Skin epidermis (tissue), 12 donors: ENCODE measurements around the gene SDE2.

Experiments
- H3K27ac ChIP-seq, 21 experiments: fragments of 200-600 bp; sonication (generic) in 11 of 21; one replicate each; pipeline ENCODE4 v1.5.0; 2020; ENCODE audit warnings: mild to moderate bottlenecking in 3 of 21, inconsistent platforms in 2 of 21, moderate library complexity in 2 of 21
- H3K4me3 ChIP-seq, 7 experiments: fragments of 200-600 bp; sonication (generic) in 2 of 7; one replicate each; pipeline ENCODE4 v1.5.0; 2020; ENCODE audit warnings: inconsistent platforms in 2 of 7, mild to moderate bottlenecking in 2 of 7, moderate library complexity in 1 of 7

The SDE2 gene

DNA sequence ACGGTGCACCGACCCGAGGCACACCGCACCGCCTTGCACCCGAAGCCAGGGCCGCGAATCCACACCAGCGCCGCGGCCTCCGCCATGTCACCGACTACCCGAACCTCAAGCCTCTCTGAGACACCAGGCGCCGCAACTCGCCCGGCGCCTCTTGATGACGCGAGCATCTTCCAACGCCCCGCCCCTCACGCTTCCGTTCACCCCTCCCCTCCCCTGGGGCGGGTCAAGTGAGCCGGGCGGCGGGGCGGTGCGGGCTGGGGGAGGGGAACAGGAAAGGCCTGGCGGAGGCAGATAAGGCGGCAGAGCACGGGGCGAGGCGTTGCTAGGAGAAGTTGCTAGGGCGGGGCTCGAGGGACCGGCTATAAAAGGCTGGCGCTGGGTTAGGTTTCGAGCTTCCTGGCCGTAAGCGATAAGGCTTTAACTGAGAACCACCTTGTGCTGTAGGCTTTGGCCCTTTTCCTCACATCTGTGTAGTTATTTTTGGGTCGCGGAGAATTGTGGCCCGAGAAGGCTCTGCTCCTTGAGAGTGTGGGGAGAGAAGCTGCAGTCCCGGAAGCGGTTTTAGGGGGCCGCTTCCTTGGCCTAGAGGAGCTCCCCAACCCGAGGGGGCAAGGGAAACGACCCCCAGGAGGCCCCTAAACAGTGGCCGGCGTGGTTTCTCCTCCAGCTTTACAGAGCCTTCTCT lies at the start of gene SDE2:
Gene SDE2, minus strand, starts transcription at position 117 of the 685 bp plus-strand sequence. Its CDS starts 31 bp downstream, at position 86.
- H3K4me3 ChIP-seq: peak within 1 kb of the TSS; percentile 68 to 92 (median 79)
- peak within 1 kb of the TSS; percentile 86 to 99 (median 96) for H3K27ac ChIP-seq

- no peak overlapping the region for H3K27ac ChIP-seq
- no peak overlapping the region for H3K4me3 ChIP-seq
Observed at GRCh38 chr1:226048886-226049285, 49.7 kb upstream of the SDE2 start.

DNA sequence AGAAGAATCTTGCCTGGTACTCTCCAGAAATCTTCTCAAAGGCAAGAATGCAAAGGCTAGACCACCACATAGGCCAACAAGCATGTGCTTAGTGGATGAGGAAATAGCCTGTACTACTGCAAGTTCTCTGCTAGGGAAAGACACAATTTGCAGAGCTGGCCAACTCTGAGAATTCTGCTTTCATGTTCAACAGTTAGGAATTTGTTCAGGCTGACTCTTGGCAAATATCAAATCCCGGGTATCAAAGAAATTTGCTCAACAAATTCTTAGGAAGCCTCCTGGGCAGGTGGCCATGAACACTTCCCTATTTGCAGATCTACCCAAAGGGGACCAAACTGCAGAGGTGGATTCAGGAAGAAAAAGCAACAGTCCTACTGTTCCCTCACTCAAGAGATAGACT lies 48.4 kb upstream of the SDE2 start:
- H3K27ac ChIP-seq: no peak overlapping the region
- H3K4me3 ChIP-seq: no peak overlapping the region

- Histone ChIP-seq H3K4me3 (no peak overlapping the region), H3K27ac (peak overlapping the region in 2 of 21 experiments; percentile 24 to 55)
Observed at GRCh38 chr1:226046240-226046639, 47.1 kb upstream of the SDE2 start.

DNA sequence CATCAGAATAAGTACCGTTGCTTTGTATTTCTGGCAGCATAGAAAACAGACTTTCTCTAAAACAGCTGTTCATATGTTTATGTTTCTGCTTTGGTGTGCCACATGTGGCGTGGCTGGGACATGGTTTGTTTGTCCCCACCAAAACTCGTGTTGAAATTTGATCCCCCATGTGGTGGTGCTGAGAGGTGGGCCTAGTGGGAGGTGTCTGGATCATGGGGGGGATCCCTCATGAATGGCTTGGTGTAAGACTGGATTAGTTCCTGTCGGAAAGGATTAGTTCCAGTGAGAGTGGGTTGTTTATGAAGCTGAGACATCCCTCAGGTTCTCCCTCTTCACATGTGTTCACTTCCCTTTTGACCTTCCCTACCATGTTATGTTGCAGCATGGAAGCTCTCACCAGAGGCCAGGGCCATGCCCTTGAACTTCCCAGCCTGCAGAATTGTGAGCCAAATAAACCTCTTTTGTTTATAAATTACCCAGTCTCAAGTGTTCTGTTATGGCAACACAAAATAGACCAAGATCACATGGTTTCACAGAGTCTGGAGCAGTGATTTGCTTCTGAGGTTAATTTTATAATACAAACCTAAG lies 45.5 kb upstream of the SDE2 start:
- Histone ChIP-seq H3K4me3 (no peak overlapping the region), H3K27ac (no peak overlapping the region)

DNA sequence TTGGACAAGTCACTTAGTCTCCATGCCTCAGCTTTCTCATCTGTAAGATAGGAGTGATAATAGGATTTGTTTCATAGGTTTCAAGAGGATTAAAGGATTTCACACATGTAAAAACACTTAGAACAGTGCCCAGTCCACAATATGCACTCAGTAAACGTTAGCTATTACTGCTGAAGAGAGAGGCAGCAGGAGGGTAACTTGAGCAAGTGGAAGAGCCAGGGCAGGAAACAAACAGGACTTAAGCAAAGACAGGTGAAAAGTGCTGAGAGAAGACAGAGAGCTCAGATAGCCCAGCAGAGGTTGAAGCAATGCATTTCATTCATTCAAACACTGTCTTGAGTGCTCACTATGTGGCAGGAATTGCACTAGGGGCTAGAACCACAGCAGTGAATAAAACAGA lies 42.3 kb upstream of the SDE2 start:
- H3K27ac ChIP-seq: no peak overlapping the region
- H3K4me3 ChIP-seq: no peak overlapping the region

- no peak overlapping the region for H3K27ac ChIP-seq
- no peak overlapping the region for H3K4me3 ChIP-seq
Observed at GRCh38 chr1:226038661-226039060, 39.5 kb upstream of the SDE2 start.

- H3K4me3 ChIP-seq: no peak overlapping the region
- H3K27ac ChIP-seq: peak overlapping the region in 9 of 21 experiments; percentile 1 to 85 (median 21)
Observed at GRCh38 chr1:226035915-226036314, 36.8 kb upstream of the SDE2 start.

DNA sequence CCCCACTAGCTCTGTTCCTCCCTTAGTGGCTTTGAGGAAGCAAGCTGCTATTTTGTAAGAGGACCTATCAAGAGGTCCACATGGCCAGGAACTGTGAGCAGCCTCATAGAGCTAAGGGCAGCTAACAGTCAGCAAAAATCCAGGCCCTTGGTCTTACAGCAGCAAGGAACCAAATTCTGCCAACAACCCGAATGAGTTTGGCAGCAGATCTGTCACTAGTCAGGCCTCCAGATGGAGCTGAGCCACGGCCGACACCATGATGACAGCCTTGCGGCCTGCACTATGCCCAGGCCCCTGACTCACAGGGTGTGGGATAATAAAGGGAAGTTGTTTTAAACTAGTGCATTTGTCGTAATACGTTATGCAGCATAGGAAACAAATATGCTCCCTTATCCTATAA lies 35.3 kb upstream of the SDE2 start:
- Histone ChIP-seq H3K4me3 (no peak overlapping the region), H3K27ac (peak overlapping the region in 19 of 21 experiments; percentile 21 to 85 (median 71))

DNA sequence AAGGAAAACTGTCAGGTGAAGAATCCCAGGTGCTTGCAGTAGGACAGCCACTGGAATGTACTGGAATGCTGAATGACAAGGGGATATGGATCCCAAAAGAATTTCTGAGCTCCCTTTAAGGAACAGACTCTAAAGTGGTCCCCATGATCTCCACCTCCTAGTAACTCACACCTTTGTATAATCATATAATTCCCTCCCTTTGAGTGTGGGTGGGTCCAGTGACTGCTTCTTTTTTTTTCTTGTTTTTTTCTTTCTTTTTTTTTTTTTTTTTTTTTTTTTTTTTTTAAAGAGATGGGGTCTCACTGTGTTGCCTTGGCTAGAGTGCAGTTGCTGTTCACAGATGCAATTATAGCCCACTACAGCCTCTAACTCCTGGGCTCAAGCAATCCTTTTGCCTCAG lies 34.8 kb upstream of the SDE2 start:
- peak overlapping the region in 19 of 21 experiments; percentile 21 to 85 (median 71) for H3K27ac ChIP-seq
- no peak overlapping the region for H3K4me3 ChIP-seq

DNA sequence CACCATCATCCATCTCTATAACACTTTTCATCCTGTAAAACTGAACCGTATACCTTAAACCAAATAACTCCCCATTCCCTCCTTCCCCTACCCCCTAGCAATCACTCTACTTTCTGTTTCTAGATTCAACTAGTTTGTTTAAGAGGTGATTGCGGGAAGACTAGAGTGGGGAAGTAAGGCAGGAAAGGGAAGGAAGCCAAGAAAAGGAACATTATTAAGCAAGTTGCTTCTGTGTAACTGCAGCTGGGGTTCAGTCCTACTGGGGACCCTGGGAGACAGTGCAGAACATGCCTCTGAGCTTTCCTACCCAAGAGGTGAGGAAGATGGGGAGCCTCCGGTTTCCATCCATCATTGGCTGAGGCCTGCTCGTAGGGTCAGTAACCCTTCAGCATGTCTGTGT lies 34.4 kb upstream of the SDE2 start:
- Histone ChIP-seq H3K4me3 (no peak overlapping the region), H3K27ac (peak overlapping the region in 17 of 21 experiments; percentile 21 to 85 (median 61))

DNA sequence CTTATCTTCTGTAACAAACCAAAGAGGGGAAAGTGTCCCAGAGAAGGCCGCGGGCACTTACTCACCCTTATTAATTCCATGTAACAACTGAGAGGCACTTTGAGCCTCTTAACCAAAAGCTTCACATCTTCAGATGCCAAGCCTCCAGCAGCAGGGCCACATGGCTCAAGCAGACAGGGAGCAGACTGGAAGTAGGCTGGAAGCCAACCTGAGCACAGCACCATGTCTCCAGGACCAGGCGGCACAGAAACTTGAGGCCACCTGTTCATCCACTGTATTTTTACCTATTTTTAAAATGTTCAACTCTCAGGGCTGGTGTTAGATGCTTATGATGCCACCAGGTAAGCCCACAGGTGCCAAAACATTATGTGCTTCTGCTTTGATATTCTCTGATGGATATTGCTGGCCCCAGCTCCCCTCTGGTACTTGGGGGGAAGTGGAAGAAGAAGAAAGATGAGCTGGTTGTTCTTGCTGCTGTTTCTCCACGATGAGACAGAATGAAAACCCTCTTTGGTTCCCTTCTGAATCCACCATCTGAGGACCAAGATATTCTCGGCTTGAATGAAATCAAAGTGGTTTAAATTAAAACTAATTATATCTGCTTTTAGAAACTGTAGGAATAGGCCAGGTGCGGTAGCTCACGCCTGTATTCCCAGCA lies 30.6 kb upstream of the SDE2 start:
- Histone ChIP-seq H3K4me3 (no peak overlapping the region), H3K27ac (peak overlapping the region in 3 of 21 experiments; percentile 51 to 59 (median 56))

GRCh38 chr1:226029093-226029496 lies 30.0 kb upstream of the SDE2 start:
- no peak overlapping the region for H3K4me3 ChIP-seq

DNA sequence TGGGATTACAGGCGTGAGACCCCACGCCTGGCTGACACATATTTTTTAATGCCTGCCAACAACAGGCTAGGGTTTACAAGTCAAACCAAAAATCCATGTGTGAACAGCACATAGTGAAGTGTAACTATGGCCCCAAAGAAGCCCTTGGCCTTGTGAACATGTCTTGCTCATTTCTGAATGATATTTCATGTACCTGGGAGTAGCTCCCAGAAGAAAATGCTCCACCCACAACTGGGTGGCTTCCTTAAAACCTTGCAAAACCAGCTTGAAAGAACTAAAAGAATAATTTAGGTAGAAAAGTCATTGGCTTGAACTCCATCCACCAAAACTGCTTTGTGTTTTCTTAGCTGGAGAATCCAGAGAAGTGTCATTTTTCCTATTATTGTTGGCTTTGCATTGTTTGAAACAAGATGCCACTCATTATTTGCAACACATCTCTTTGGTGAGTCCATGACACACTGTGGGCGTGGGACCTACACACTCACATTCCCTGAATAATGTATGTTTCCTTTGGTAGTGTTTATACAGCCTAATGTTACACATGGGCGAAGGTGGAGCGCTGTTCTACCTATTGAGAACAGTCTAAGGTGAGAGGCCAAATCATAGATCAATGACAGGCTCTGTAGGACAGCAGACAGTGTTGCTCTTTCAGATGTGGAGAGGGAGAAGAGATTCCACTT lies 28.5 kb upstream of the SDE2 start:
- Histone ChIP-seq H3K4me3 (no peak overlapping the region), H3K27ac (peak overlapping the region in 17 of 21 experiments; percentile 13 to 84 (median 57))

More at GRCh38 chr1:226029093-226029496, 30.0 kb upstream of the SDE2 start:
- peak overlapping the region in 6 of 21 experiments; percentile 48 to 84 (median 58) for H3K27ac ChIP-seq

DNA sequence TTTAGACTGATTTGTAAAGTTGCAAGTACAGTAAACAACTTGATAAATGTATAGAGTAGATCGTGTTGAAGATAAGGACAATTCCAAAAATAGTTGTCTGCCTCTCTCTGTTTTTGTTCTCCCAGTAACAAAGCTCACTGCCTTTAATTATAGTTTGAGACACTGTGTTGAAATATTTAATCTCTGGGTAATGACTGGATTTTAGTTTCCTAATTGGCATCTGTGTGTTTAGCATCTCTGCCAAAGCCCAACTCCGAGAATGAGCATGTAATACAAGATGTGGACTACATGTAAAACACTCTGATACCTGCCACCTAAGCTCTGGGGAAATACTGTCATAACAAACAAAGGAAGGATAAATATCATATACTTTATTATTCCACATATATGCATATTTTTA lies 27.7 kb upstream of the SDE2 start:
- H3K4me3 ChIP-seq: no peak overlapping the region
- peak overlapping the region in 11 of 21 experiments; percentile 17 to 84 (median 54) for H3K27ac ChIP-seq

GRCh38 chr1:226023735-226024134 lies 24.6 kb upstream of the SDE2 start:
- H3K4me3 ChIP-seq: no peak overlapping the region
- no peak overlapping the region for H3K27ac ChIP-seq

- Histone ChIP-seq H3K4me3 (no peak overlapping the region), H3K27ac (no peak overlapping the region)
Observed at GRCh38 chr1:226021801-226022200, 22.7 kb upstream of the SDE2 start.

- H3K27ac ChIP-seq: no peak overlapping the region
- H3K4me3 ChIP-seq: no peak overlapping the region
Observed at GRCh38 chr1:226021401-226021800, 22.3 kb upstream of the SDE2 start.

DNA sequence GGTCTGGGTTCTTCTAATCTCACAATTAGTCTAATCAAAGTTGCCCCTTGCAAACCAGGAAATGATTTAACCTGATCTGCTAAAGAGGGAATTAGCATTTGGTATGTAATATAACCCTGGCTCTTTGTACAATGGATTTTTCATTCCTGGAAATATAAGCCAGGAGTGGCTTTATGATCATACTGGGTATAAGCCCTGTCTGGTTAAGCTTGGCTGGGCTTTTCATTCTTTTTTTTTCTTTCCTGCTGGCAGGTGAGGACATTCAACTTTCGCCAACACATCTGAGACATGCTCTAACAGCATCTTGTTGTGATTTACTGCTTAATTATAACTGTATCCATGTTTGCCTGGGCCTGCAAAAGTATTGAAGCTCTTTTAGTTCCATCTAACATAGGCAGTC lies 20.4 kb upstream of the SDE2 start:
- Histone ChIP-seq H3K27ac (peak overlapping the region in 2 of 21 experiments; percentile 6 to 56), H3K4me3 (no peak overlapping the region)

GRCh38 chr1:226017070-226017469 lies 17.9 kb upstream of the SDE2 start:
- Histone ChIP-seq H3K4me3 (no peak overlapping the region), H3K27ac (peak overlapping the region in 1 of 21 experiments; percentile 48)
